Stimulated activated CD8-positive, alpha-beta memory T cell treated with anti-CD3 and anti-CD28 coated beads, Interleukin-15, amount 100 ng/mL, for 24 hours (primary cell): ENCODE measurements around the gene NXN.
"Not testable (repeated sequence)": the region's sequence is repeated elsewhere in the genome, so short reads cannot be mapped to it uniquely, and the experiment has no call there.

Source experiments
- DNase-seq: peaks from one replicate; pipeline ENCODE4 v3.0.0-alpha.2; 2020; ENCODE audit warnings: low read depth

Gene NXN

GRCh38 chr17:979212-979538 is 401 bp downstream of the NXN start:
- no peak for DNase-seq

- DNase-seq: no peak
Observed at GRCh38 chr17:978103-979093, 1.2 kb downstream of the NXN start.

- no peak for DNase-seq
Observed at GRCh38 chr17:977166-977565, 2.4 kb downstream of the NXN start.

GRCh38 chr17:976312-976711 is 3.3 kb downstream of the NXN start:
- no peak for DNase-seq

GRCh38 chr17:975371-975915 is 4.1 kb downstream of the NXN start:
- DNase-seq: no peak

- not testable (repeated sequence) for DNase-seq
Observed at GRCh38 chr17:974778-975177, 4.8 kb downstream of the NXN start.

- DNase-seq: no peak
Observed at GRCh38 chr17:973053-973452, 6.5 kb downstream of the NXN start.

- not testable (repeated sequence) for DNase-seq
Observed at GRCh38 chr17:971861-972260, 7.7 kb downstream of the NXN start.

GRCh38 chr17:970364-970763 is 9.2 kb downstream of the NXN start:
- no peak for DNase-seq

- DNase-seq: no peak
Observed at GRCh38 chr17:969811-970355, 9.7 kb downstream of the NXN start.

GRCh38 chr17:968812-969730 is 10.5 kb downstream of the NXN start:
- DNase-seq: no peak

- DNase-seq: no peak
Observed at GRCh38 chr17:967122-967521, 12.5 kb downstream of the NXN start.

GRCh38 chr17:965311-965989 is 14.1 kb downstream of the NXN start:
- DNase-seq: no peak

- DNase-seq: no peak
Observed at GRCh38 chr17:964876-965275, 14.7 kb downstream of the NXN start.

GRCh38 chr17:962670-963069 is 16.9 kb downstream of the NXN start:
- no peak for DNase-seq

- DNase-seq: no peak
Observed at GRCh38 chr17:962166-962565, 17.4 kb downstream of the NXN start.

GRCh38 chr17:958712-959451 is 20.7 kb downstream of the NXN start:
- DNase-seq: no peak

- no peak for DNase-seq
Observed at GRCh38 chr17:957856-958421, 21.6 kb downstream of the NXN start.

- DNase-seq: no peak
Observed at GRCh38 chr17:956905-957304, 22.7 kb downstream of the NXN start.

GRCh38 chr17:954431-955164 is 25.0 kb downstream of the NXN start:
- DNase-seq: no peak
